Fibroblast of lung (primary cell): ENCODE results near the gene NDUFA1.

ENCODE experiments used
- EZH2 ChIP-seq: IDR thresholded peaks from 2 replicates; pipeline ENCODE4 v1.5.1; 2012; ENCODE audit warnings: low read length, control low read depth, mild to moderate bottlenecking; ENCODE audit errors: missing control alignments
- TF ChIP-seq, protein P1 (sequence below), 2 donors: IDR thresholded peaks in 1 of 2; conservative IDR thresholded peaks in 1 of 2; 1 replicate in 1 of 2; 2 replicates in 1 of 2; pipeline ENCODE4 v1.5.1; 2011 to 2012; ENCODE audit warnings: low read length in 2 of 2, control low read depth in 1 of 2, inconsistent platforms in 1 of 2, low read depth in 1 of 2, mild to moderate bottlenecking in 1 of 2

DNA sequence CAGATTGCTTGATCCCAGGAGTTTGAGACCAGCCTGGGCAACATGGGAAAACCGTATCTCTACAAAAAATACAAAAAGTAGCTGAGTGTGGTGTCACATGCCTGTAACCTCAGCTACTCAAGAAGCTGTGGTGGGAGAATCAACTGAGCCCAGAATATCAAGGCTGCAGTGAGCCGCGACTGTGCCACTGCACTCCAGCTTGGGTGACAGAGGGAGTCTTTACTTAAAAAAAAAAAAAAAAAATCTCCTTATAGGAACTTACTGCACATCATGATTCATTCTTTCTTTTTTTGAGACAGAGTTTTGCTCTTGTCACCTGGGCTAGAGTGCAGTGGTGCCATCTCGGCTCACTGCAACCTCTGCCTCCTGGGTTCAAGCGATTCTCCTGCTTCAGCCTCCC, 43.2 kb upstream of the NDUFA1 start:
- no peak for TF ChIP-seq EZH2
- TF ChIP-seq, protein P1, sequence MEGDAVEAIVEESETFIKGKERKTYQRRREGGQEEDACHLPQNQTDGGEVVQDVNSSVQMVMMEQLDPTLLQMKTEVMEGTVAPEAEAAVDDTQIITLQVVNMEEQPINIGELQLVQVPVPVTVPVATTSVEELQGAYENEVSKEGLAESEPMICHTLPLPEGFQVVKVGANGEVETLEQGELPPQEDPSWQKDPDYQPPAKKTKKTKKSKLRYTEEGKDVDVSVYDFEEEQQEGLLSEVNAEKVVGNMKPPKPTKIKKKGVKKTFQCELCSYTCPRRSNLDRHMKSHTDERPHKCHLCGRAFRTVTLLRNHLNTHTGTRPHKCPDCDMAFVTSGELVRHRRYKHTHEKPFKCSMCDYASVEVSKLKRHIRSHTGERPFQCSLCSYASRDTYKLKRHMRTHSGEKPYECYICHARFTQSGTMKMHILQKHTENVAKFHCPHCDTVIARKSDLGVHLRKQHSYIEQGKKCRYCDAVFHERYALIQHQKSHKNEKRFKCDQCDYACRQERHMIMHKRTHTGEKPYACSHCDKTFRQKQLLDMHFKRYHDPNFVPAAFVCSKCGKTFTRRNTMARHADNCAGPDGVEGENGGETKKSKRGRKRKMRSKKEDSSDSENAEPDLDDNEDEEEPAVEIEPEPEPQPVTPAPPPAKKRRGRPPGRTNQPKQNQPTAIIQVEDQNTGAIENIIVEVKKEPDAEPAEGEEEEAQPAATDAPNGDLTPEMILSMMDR (conservative IDR thresholded peaks at IDR 0.05 in 1 of 2, IDR thresholded peaks at IDR 0.05 in 1 of 2; ENCODE audit: low read depth in 1 of 2, low read length in 2 of 2), result no peak
